ENCODE measurements around the gene XIST.

- TF ChIP-seq CTCF (conservative IDR thresholded peaks at IDR 0.05 in 1 of 2, IDR thresholded peaks at IDR 0.05 in 1 of 2; ENCODE audit: low read depth in 1 of 2, low read length in 2 of 2) = no peak
- no peak for TF ChIP-seq EZH2 (IDR thresholded peaks at IDR 0.05; ENCODE audit: low read length, missing control alignments)
Observed at GRCh38 chrX:73863268-73863667, 10.8 kb upstream of the XIST start.
